Fibroblast of lung (primary cell): Measurements from ENCODE around the gene TSPAN11. TPM values are rescaled to one million over a fixed set of nuclear protein-coding genes. Genes with fewer than 3 reads are reported as not detected.
A peak's percentile ranks its signal among the peaks of the same experiment; 100 is the strongest.

Source experiments
- DNase-seq, 2 donors: peaks; one replicate each; pipeline versions ENCODE4 v3.0.0 to v3.0.0-alpha.2; 2010; ENCODE audit warnings: low read depth in 2 of 2
- H2AFZ ChIP-seq: 2 replicates; pipeline ENCODE4 v1.5.1; 2012; ENCODE audit warnings: low read length, control low read depth, inconsistent platforms
- H3K27ac ChIP-seq: 2 replicates; pipeline ENCODE4 v1.5.1; 2011; ENCODE audit warnings: low read length, control low read depth; ENCODE audit not compliant: insufficient read depth
- H3K27me3 ChIP-seq: 2 replicates; pipeline ENCODE4 v1.5.1; 2011; ENCODE audit warnings: mild to moderate bottlenecking, low read length; ENCODE audit not compliant: control insufficient read depth, insufficient read depth
- H3K36me3 ChIP-seq: 2 replicates; pipeline ENCODE4 v1.5.1; 2011; ENCODE audit warnings: low read length; ENCODE audit not compliant: control insufficient read depth, insufficient read depth
- H3K4me1 ChIP-seq: 2 replicates; pipeline ENCODE4 v1.5.1; 2011; ENCODE audit warnings: low read length; ENCODE audit not compliant: control insufficient read depth, insufficient read depth; ENCODE audit errors: extremely low read depth
- H3K4me2 ChIP-seq: 2 replicates; pipeline ENCODE4 v1.5.1; 2011; ENCODE audit warnings: low read length, control low read depth; ENCODE audit not compliant: insufficient read depth; ENCODE audit errors: extremely low read depth
- H3K4me3 ChIP-seq, 4 experiments: fragments of 200-600 bp in 1 of 4; sonication (generic) in 1 of 4; replicated peaks in 1 of 4; 2 replicates each; pipeline ENCODE4 v1.5.1; 2011 to 2016; ENCODE audit warnings: low read length in 4 of 4, low read depth in 3 of 4, mild to moderate bottlenecking in 3 of 4, control low read depth in 2 of 4, inconsistent platforms in 1 of 4, mixed read lengths in 1 of 4; ENCODE audit not compliant: insufficient read depth in 1 of 4; ENCODE audit errors: control extremely low read depth in 1 of 4
- H3K79me2 ChIP-seq: 2 replicates; pipeline ENCODE4 v1.5.1; 2012; ENCODE audit warnings: mild to moderate bottlenecking, low read length, inconsistent platforms; ENCODE audit not compliant: control insufficient read depth, insufficient read depth
- H3K9ac ChIP-seq: 2 replicates; pipeline ENCODE4 v1.5.1; 2011; ENCODE audit warnings: mild to moderate bottlenecking, low read length, control low read depth; ENCODE audit not compliant: insufficient read depth
- H3K9me3 ChIP-seq: 2 replicates; pipeline ENCODE4 v1.5.1; 2012; ENCODE audit warnings: low read depth, low read length; ENCODE audit not compliant: control insufficient read depth, insufficient read depth
- H4K20me1 ChIP-seq: 2 replicates; pipeline ENCODE4 v1.5.1; 2011; ENCODE audit warnings: low read length; ENCODE audit not compliant: control insufficient read depth, insufficient read depth; ENCODE audit errors: extremely low read depth
- EZH2 ChIP-seq: IDR thresholded peaks from 2 replicates; pipeline ENCODE4 v1.5.1; 2012; ENCODE audit warnings: low read length, control low read depth, mild to moderate bottlenecking; ENCODE audit errors: missing control alignments
- polyA plus RNA-seq, 2 donors: library from polyadenylated mRNA; depleted of rRNA in 1 of 2; stranded (reverse) in 1 of 2; unstranded in 1 of 2; fragments of >200 nt; gene quantifications; 2 replicates each; pipeline ENCODE4 v1.2.1, GENCODE V29; 2011 to 2012; ENCODE audit warnings: missing spikeins in 1 of 2
- total RNA-seq: library from RNA; depleted of rRNA; stranded (reverse); fragments of >200 nt; gene quantifications from 2 replicates; pipeline ENCODE4 v1.2.1, GENCODE V29; 2014
- TF ChIP-seq, protein P1 (sequence below), 2 donors: IDR thresholded peaks in 1 of 2; conservative IDR thresholded peaks in 1 of 2; 1 replicate in 1 of 2; 2 replicates in 1 of 2; pipeline ENCODE4 v1.5.1; 2011 to 2012; ENCODE audit warnings: low read length in 2 of 2, control low read depth in 1 of 2, inconsistent platforms in 1 of 2, low read depth in 1 of 2, mild to moderate bottlenecking in 1 of 2

The TSPAN11 gene
- total and polyA plus RNA-seq, 2 donors (not counting 1 experiment from before 2014, with no cell fraction given) = 0.02 to 2.6 TPM

DNA sequence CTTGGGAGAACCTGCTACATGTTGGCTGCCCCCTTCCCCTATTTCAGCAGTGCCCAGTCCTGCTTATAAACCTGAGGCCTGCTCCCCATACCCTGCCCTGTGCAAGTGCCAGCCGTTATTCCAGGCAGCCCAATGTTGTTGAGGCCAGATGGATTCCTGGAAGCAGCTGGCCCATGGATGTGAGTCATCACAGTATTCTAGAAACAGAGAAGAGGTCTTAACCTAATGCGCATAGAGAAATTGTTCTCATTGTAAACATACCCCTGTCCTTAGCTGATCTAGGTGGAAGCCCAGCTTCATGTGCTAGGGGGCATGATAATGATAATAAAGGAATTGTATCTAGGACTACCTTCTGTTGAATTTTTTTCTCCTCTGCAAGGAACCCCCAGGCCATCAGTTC, 69.7 kb downstream of the TSPAN11 start:
- Histone ChIP-seq H3K9ac (no peak overlapping the region), H3K4me1 (no peaks in the 10 kb centered on the region), H3K27me3 (no peaks in the 10 kb centered on the region), H3K79me2 (no peaks in the 10 kb centered on the region), H4K20me1 (no peaks in the 10 kb centered on the region), H3K9me3 (no peaks in the 10 kb centered on the region), H3K4me3 (no peak overlapping the region), H3K27ac (no peak overlapping the region), H3K36me3 (no peaks in the 10 kb centered on the region), H2AFZ (no peak overlapping the region), H3K4me2 (no peak overlapping the region)
- TF ChIP-seq EZH2 = no peak
- TF ChIP-seq, protein P1, sequence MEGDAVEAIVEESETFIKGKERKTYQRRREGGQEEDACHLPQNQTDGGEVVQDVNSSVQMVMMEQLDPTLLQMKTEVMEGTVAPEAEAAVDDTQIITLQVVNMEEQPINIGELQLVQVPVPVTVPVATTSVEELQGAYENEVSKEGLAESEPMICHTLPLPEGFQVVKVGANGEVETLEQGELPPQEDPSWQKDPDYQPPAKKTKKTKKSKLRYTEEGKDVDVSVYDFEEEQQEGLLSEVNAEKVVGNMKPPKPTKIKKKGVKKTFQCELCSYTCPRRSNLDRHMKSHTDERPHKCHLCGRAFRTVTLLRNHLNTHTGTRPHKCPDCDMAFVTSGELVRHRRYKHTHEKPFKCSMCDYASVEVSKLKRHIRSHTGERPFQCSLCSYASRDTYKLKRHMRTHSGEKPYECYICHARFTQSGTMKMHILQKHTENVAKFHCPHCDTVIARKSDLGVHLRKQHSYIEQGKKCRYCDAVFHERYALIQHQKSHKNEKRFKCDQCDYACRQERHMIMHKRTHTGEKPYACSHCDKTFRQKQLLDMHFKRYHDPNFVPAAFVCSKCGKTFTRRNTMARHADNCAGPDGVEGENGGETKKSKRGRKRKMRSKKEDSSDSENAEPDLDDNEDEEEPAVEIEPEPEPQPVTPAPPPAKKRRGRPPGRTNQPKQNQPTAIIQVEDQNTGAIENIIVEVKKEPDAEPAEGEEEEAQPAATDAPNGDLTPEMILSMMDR (conservative IDR thresholded peaks at IDR 0.05 in 1 of 2, IDR thresholded peaks at IDR 0.05 in 1 of 2; ENCODE audit: low read depth in 1 of 2, low read length in 2 of 2) = no peak
- DNase-seq = peak; percentile 86

DNA sequence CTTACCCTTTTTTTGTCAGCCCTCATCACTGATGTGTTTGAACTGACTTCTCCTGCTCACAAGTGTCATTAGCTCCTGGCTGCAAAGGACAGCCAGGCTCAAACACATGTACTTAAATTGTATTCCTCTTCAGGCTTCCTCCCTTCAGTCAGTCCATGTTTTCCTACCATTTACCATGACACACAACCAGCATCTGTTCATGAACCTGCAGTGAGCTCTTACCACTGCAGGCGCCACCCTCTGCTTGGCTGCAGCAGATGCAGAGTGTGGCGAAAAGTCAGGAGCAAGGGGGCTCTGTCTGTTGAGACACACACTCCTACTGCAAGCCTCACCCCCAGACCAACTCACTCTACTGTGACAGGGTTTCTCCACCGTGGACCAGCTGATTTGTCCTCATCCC, 70.2 kb downstream of the TSPAN11 start:
- H3K9ac ChIP-seq = no peak overlapping the region
- no peak overlapping the region for H2AFZ ChIP-seq
- no peaks in the 10 kb centered on the region for H3K27me3 ChIP-seq
- H3K9me3 ChIP-seq = no peaks in the 10 kb centered on the region
- no peak for TF ChIP-seq EZH2
- TF ChIP-seq, protein P1 (conservative IDR thresholded peaks at IDR 0.05 in 1 of 2, IDR thresholded peaks at IDR 0.05 in 1 of 2; ENCODE audit: low read depth in 1 of 2, low read length in 2 of 2) = no peak
- no peaks in the 10 kb centered on the region for H3K36me3 ChIP-seq
- H3K4me1 ChIP-seq = no peaks in the 10 kb centered on the region
- H3K79me2 ChIP-seq = no peaks in the 10 kb centered on the region
- no peaks in the 10 kb centered on the region for H4K20me1 ChIP-seq
- peak in 1 of 2 donors; percentile 8 for DNase-seq
- no peak overlapping the region for H3K27ac ChIP-seq
- no peak overlapping the region for H3K4me3 ChIP-seq
- H3K4me2 ChIP-seq = no peak overlapping the region

DNA sequence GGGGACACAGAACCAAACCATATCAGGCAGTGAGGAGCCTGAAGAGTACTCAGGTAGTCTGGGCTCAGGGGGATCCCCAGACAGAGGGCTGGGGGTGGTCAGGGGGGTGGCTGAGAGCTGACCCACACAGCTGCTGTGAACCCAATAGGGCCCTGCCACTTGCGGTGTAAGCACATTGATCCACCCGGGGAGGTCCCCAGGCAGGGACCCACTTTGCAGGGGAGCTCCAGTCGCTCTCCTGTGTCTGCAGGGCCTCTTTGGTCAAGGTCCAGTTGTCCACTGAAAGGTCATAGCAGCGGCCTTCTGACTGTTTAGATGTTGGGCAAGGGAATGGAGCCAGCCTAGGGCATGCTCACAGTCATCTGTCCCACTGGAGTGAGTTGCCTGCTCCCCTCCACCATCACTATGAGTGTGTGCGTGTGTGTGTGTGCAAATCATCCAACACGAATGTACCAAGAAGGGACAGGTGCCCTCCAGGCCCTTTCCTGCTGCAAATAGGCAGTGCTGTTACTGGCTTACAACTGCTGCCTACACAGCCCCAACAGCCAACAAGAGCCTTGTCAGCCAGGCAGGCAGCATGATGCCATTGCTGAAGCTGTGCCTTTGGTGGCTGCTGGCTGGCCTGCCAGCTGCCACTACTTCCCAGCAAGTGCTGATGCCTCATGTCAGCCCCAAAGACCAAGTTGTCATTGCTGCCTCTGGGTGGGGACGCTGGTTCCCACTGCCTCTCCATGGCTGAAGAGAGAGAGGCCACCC, 71.3 kb downstream of the TSPAN11 start:
- no peak for DNase-seq
- Histone ChIP-seq H3K27ac (no peak overlapping the region), H4K20me1 (no peaks in the 10 kb centered on the region), H3K4me3 (no peak overlapping the region), H3K36me3 (no peaks in the 10 kb centered on the region), H2AFZ (no peak overlapping the region), H3K4me1 (no peaks in the 10 kb centered on the region), H3K79me2 (no peaks in the 10 kb centered on the region), H3K4me2 (no peak overlapping the region), H3K27me3 (no peaks in the 10 kb centered on the region), H3K9ac (no peak overlapping the region), H3K9me3 (no peaks in the 10 kb centered on the region)
- TF ChIP-seq, protein P1 (conservative IDR thresholded peaks at IDR 0.05 in 1 of 2, IDR thresholded peaks at IDR 0.05 in 1 of 2; ENCODE audit: low read depth in 1 of 2, low read length in 2 of 2) = no peak
- TF ChIP-seq EZH2 = no peak
